GM19023 (cell line): ENCODE results near the gene KRTAP7-1.

Experiments
- ATAC-seq: cut with Tn5 transposase; IDR thresholded peaks from one replicate; pipeline ENCODE4 v1.9.1; 2021; ENCODE audit warnings: mild to moderate bottlenecking, moderate library complexity; ENCODE audit not compliant: unreplicated experiment

The KRTAP7-1 gene, protein sequence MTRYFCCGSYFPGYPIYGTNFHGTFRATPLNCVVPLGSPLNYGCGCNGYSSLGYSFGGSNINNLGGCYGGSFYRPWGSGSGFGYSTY

DNA sequence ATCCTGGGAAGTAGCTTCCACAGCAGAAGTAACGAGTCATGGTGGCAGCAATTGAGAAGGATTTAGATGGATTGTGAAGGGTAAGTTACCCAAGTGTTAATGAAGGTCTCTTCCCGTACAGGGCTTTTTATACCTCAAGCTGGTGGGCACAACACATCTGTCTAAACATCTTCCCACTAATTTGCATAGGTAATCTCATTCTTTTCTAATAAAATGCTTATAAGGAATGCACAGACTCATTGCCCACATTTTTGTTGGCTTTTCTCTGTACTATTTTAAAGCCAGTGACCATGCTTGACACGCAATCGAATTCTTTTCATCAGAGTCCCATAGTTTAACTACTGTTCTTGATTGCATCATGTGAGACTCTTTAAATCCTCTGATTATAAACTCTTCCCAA is at the start of gene KRTAP7-1:
KRTAP7-1 (minus strand) TSS at position 101 of the 400 bp plus-strand sequence; CDS start at position 40, 61 bp downstream.
- no peak for ATAC-seq

DNA sequence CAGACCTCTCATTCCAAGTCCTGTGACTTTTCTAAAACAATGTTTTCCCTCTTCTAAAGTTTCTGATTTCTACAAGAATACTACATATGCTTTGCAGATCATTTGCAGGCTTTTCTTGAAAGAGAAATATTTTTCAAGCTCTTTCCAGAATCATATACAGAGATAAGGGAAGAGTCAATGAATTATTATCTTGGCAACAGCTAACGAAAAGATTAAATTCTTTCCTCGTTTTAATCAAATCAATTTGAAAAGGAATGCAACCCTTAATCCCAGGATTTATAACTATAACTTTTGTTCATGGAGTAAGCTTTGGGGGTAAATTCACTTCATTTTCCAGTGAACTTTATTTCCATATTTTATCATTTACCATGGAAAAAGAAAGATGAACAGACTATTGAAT is 45.0 kb upstream of the KRTAP7-1 start:
- ATAC-seq: no peak

DNA sequence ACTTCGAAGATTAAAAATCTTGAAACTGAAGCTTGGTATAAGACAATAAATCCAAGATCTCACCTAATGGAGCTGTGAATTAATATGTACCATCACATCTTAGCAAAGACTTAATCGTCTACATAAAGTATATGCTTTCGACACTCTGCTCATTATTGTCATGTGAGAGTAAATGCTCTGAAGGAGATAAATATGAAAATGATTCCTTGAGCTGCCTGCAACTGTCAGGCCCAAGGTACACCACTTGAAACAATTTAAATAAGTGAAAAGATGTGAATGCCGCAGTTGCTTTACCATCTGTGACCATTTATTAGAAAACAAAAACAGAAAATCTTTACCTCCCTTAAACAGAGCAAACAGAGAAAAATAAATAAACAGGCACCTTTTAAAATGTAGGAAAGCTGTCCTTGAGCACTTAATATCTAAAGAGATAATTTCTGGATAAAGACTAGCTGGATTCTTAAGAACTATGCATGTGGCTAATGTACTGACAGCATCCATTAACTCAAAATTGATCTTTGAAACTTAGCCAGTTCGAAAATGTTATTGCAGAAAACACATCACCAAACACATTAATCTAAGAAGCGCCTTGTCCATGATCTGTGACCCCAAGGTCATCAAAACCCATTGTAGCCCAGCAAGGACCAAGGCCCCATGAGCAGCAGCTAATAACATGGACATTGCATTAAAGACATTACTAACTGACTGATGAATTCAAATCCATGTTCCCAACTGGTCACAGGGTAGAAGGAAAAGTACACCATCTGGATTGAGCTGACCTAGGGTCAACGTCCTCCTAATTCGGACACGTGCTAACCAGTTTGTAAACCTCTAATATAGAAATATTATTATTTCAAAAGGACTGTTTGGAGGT is 18.3 kb upstream of the KRTAP7-1 start:
- ATAC-seq: no peak

DNA sequence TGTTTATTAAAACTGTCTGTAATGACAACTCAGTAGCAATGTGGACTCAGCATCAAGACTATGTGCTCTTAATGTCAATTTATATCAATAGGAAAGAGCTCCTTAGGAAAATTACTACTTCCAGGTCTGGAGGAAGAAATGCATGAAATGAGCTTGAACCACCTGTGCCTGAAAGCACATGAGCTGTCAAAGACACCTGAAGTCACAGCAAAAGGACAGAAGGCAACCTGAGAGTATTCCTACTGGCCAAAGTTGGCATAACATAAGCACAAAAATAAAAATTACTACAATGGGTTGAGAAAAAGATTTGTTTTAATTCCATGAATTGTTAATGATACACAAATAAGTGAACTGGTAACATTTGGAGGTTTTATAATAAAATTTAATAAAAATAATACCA is 13.4 kb upstream of the KRTAP7-1 start:
- no peak for ATAC-seq

DNA sequence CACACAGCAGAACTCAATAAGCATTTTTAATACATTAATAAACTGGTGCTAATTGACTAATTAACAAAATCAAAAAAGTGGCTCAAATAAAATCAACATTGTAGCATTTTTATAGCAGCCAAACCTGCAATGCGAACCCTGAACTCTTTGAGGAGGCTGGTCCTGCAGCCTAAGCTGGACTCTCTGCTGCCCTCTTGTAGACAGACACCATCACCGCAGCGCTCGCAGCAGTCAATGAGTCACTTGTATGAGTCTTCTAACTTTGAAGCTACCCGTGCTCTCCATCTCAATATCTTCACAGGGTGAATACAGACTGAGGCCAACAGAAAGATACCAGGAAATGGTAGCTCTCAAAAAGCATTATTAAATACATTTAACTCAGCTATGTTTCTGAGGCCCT is 9.7 kb upstream of the KRTAP7-1 start:
- no peak for ATAC-seq

DNA sequence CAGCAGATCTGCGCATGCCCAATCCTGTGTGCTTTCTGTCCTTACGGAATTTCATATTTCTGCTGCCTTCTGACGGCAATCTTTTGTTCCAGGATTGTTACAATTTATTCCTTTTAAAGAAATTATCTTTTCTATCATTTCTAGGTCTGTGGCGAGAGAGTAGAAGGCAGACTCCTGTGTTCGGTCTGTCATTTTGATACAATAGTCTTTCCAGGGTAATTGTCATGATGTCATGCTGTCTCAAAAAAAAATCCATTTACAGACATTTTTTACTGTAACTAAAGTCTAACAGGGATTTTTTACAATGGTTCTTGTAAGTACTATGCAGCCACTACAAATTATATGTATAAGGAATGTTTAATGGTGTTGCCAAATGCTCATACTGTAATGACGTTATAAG is 9.0 kb upstream of the KRTAP7-1 start:
- ATAC-seq: no peak

DNA sequence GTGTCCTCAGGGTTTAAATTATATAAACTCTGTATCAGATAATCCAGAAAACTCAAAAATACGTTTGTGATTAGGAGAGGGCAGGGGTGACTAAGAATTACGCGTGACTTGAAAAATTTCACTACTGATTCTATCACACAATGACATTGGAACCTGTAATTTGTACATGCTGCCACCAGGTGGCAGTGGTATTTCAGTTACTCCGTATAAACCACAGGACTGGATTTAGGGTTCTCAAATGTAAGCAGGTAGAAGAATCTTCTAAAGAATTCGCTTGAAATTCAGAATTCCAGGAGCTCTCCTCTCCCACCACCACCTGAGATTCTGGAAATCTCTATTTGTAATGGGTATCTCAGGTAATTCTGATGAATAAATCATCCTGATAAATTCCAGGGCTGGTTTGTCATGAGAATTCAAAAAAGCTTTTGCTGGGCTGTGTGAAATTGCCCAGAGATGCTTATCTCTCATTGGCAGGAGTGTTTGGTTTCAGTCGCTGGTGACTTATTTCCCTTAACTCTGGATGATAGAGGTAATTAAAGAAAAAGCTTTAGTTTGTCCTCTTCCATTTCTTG is 1.7 kb upstream of the KRTAP7-1 start:
- ATAC-seq: no peak

DNA sequence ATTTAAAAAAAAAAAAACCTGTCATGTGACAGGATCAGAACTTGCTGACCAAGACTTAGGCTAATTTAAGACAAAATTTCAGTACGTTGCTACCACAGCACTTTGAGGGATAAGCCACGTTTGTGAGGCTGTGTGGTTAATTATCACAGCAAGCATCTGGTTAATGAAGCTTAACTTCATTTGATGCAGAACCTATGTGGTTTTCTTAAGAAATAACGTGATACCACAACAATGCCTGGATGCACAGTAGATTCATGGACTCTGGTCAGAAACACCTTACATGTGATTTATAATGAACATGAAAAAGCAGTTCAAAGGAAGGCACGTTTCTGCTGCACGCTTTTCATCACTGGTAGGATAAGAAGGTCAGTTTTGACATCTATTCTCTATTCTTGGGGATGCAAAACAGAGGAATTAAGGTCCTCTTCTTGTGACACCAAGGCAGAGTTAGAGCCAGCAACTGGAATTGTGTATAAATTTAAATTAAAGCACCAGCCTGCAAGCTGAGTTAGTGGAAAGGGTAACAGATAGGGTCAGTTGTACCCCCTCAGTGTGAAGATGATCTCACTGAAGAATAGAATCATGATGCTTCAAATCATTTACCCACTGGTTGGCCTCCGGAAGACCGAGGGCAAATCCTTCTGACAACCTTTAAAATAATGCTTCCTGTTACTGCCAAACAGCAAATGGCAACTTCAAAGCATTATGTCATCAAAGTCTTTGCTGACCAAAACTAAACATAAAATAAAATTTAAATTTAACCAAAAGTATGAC is 10.5 kb downstream of the KRTAP7-1 start:
- no peak for ATAC-seq

DNA sequence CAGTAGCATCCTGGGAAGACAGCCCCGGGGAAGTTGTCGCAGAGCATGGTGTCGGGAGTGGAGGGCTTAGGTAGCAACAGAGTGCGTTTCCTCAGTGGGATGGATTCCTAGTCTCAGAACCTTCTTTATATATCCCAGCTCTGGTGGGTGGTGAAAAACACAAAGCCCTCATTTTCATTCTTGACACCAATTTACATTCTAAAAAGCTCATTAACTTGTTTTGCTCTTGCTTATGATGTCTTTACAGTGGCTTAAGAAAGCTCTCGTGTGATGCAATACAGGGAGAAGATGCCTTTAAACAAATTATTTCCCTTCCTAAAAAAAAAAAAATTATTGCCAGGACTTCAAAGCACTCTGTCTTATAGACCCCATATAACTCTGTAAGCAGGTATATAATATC is 16.4 kb downstream of the KRTAP7-1 start, which contains the start of gene KRTAP8-1:
KRTAP8-1 (minus strand) TSS at position 101 of the 400 bp plus-strand sequence; CDS start at position 47, 54 bp downstream.
- no peak for ATAC-seq

DNA sequence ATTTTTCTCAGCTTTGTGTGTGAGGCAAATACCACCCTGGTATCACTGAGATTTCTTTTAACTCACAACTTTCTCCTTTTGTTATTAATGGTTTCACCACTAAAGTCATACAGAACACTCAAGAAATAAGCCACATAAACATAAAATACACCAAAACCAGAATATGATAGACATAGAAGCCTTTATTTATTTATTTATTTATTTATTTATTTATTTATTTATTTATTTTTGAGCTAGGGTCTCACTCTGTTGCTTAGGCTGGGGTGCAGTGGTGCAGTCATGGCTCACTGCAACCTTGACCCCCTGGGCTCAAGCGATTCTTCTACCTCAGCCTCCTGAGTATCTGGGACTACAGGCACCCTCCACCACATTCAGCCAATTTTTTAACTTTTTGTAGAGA is 29.0 kb downstream of the KRTAP7-1 start:
- no peak for ATAC-seq

DNA sequence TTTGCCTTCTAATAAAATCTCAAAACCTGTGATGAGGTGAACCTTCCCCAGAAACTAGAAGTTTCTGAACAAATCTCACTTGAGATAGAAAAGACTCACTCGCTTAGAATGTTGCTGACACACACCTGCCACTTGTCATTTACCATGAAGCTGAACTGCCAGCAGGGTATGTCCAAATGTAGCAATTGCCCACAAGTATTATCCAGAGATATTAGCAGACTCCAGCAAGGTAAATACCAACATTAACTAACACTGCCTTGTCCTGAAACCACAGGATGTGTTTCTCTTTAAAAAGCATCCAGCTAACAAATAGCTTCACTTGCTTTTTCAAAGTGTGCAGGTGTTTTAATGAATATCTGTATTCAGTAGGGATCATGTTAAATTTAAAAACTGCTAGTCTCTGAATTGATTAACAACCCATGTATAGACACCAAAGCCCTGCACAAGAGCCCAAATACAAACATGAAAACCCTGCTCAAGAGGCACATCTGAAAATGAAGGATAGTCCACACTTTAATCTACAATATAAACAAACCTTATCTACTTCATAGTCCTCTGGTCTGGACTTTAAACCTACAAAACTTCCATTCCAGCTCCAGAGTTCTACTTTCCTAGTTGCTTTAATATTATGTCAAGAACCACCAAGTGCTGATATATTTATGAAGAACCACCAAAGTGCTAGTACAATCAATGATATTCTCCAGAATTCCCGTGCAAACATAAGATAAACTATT is 35.8 kb downstream of the KRTAP7-1 start:
- no peak for ATAC-seq

DNA sequence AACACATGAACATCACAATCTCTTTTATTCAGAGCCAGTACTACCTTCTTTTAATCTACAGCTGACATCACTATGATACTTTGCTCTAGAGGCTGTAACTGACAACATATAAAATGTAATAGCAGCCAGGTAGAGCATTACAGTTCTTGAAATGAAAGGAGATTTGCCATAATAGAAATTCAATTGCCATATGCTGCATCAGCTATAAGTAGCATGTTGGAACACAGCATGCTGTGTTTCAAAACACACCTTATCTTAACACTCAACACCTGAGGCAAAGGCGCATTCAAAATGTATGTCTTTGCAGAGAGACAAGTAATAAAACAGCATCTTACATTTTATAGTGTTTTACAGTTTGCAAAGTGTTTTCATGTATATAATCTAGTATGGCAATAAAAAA is 50.3 kb downstream of the KRTAP7-1 start:
- no peak for ATAC-seq
